ENCODE measurements around the gene QSER1.

DNA sequence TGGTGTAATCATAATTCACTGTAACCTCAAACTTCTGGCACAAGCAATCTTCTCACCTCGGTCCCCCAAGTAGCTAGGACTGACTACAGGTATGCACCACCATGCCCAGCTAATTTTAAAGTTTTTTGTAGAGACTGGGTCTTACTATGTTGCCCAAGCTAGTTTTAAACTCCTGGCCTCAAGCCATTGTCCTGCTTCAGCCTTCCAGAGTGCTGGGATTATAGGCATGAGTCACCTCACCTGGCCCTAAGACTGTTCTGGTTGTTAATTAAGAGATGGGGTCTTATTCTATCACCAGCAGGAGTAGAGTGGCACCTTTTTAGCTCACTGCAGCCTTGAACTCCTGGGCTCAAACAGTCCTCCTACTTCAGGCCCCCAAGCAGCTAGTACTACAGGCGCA lies 71.1 kb downstream of the QSER1 start:
- TF ChIP-seq, protein P1, sequence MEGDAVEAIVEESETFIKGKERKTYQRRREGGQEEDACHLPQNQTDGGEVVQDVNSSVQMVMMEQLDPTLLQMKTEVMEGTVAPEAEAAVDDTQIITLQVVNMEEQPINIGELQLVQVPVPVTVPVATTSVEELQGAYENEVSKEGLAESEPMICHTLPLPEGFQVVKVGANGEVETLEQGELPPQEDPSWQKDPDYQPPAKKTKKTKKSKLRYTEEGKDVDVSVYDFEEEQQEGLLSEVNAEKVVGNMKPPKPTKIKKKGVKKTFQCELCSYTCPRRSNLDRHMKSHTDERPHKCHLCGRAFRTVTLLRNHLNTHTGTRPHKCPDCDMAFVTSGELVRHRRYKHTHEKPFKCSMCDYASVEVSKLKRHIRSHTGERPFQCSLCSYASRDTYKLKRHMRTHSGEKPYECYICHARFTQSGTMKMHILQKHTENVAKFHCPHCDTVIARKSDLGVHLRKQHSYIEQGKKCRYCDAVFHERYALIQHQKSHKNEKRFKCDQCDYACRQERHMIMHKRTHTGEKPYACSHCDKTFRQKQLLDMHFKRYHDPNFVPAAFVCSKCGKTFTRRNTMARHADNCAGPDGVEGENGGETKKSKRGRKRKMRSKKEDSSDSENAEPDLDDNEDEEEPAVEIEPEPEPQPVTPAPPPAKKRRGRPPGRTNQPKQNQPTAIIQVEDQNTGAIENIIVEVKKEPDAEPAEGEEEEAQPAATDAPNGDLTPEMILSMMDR (IDR thresholded peaks at IDR 0.05) = no peak
- TF ChIP-seq POLR2A (IDR thresholded peaks at IDR 0.05) = no peak

Data from body of pancreas (tissue), 4 donors.